Subcutaneous adipose tissue (tissue), 4 donors: Measurements from ENCODE around the gene LHX6. TPM values are rescaled to one million over a fixed set of nuclear protein-coding genes. Genes with fewer than 3 reads are reported as not detected.

Source experiments
- total RNA-seq, 4 donors: library from RNA; depleted of rRNA; stranded (reverse); fragments of >200 nt; gene quantifications; one replicate each; pipeline ENCODE4 v1.1.0, GENCODE V29; 2016
- TF ChIP-seq, protein P1 (sequence below): fragments of 450-650 bp; IDR thresholded peaks from one replicate; pipeline ENCODE4 v1.5.1; 2016; ENCODE audit warnings: low read depth, mild to moderate bottlenecking, control low read depth, antibody characterized with exemption, moderate library complexity

Gene LHX6
- total RNA-seq, 4 donors from 2014 or later = 3.1 to 10.1 (median 6.4) TPM

DNA sequence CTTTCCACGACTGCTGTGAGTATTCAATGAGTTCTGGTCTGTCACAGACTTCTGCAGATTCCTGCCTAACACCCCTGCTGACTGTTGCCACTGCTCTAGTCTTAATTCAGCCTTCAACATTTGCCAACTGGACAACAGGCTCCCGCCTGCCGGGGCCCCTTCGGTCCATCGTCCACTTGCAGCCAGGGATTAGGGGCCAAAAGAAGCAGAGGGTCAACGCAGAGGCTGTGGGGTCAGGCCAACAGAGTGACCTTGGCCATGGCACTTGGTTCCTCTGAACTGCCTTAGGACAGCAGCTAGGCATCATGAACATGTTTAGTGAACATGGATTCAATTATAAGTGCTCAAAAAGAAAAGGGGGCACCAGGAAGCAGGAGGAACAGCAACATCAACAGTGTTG lies 40.4 kb downstream of the LHX6 start:
- TF ChIP-seq, protein P1, sequence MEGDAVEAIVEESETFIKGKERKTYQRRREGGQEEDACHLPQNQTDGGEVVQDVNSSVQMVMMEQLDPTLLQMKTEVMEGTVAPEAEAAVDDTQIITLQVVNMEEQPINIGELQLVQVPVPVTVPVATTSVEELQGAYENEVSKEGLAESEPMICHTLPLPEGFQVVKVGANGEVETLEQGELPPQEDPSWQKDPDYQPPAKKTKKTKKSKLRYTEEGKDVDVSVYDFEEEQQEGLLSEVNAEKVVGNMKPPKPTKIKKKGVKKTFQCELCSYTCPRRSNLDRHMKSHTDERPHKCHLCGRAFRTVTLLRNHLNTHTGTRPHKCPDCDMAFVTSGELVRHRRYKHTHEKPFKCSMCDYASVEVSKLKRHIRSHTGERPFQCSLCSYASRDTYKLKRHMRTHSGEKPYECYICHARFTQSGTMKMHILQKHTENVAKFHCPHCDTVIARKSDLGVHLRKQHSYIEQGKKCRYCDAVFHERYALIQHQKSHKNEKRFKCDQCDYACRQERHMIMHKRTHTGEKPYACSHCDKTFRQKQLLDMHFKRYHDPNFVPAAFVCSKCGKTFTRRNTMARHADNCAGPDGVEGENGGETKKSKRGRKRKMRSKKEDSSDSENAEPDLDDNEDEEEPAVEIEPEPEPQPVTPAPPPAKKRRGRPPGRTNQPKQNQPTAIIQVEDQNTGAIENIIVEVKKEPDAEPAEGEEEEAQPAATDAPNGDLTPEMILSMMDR = no peak

DNA sequence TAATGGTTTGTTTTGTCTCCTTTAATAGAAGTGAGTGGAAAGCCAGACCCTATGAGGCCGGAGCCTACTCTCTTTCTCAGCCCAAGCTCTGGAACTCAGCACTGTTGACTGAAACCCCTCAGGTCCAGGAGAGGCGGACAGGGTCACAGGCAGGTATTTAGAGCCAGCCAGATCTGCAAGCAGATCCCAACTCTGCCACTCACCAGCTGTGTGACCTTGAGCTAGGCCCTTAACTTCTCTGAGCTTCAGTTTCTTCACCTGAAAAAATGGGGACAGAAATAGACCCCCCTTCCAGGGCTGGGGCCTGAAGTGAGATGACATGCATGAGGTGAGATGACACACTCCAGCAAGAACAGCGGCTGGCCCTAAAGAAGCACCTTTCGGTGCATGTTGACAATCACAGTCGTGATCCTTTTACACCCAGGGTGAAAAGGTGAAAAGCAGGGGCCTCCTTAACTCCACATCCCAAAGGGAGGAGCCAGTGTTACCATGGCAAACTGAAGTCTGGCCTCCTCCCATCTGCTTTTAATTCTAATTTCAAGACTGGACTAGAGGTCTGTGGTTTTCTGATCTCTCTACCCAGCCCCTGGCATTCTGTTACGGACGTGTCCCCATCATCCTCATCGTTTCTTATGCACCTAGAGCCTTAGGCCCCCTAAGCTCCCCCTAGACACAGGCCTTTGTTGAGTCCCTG lies 41.8 kb downstream of the LHX6 start:
- TF ChIP-seq, protein P1 = no peak

DNA sequence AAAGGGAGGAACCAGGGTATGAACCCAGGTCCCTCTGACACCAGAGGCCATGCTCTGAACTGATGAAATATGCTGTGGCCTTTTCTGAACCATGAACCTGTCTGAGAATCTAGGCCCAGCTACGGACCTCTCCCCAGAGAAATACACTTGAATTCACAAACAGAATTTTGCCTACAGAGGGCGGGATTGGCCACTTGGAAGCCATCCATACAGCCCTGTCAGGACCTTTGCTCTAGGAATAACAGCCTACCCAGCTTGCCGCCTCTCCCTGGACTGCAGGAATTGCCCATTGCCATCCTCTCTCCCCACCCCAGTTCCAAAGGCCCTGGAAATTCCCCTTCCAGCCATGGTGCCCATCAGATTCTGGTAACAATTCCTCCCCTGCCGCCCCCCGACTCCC lies 42.5 kb downstream of the LHX6 start:
- TF ChIP-seq, protein P1 = no peak

DNA sequence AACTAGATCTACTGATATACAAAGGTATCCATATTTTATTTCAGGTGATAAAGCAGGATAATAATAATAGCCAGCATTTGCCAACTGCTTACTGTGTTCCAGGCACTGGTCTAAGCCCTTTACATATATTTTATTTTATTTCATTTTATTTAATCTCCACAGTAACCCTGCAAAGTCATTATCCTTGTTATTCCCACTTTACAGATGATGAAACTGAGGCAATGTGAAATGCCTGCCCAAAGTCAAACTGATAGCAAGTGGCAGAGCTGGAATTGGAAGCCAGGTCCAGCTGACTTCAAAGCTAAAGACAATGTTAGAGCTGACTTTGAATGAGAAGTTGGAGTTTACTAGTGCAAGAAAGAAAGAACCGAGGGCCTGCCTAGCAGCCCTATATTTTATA lies 44.2 kb downstream of the LHX6 start:
- TF ChIP-seq, protein P1 = no peak

DNA sequence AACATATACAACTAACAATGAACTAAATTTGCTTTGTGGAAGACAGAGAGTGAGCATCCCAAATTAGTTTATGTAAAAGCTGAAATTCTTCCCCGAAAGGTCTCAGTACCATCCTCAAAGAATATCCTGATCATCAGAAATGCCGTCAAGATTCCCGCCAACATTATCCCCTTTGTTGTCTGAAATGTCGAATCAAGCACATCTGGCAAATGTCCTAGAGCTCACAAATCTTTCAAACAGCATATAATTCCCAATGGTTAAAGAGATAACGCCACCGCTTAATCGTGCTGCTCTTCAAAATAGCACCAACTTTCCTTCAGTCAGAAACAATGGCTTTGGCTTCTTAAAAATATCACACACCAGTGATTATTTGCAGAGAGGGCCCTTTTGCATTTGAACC lies 45.3 kb downstream of the LHX6 start:
- TF ChIP-seq, protein P1 = no peak

DNA sequence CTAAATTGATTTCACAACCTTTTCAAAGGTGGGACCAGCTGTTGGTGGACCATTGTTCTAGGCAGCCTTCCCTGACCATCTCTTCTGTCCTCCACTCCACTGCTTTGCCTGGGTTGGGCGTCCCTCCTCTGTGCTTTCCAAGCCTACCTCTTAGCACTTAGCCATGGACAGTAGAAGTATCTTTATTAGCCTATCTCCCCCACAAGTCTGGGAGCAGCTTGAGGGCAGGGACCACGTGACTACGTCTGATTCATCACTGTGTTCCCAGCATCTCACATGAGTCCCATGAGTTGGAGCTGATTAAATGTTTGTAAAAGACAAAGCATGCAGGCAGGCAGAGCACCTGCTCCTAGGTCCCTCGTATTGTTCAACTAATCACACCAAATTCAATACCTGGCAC lies 48.1 kb downstream of the LHX6 start:
- TF ChIP-seq, protein P1 = no peak

DNA sequence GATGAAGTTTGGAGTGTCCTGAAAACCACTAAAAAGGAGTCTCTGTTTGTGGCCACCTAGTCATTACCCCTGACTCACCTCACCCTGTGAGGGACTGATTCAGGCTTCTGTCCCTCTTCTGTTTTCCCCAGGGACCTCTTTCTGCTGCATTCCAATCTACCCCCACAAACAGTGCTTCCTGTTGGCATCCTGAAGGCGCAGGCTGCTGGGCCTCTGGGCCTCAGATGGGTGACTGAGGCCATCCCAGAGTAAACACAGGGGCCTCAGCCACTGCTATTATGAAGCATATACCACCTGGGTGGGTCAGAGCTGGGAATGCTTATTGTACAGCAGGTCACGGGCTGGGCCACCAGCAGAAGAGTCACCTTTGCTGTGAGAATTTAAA lies 49.1 kb downstream of the LHX6 start:
- TF ChIP-seq, protein P1 = no peak
